Liver (tissue), 9 donors: ENCODE data around the gene C6orf132. TPM values are rescaled to one million over a fixed set of nuclear protein-coding genes. Genes with fewer than 3 reads are reported as not detected.

Source experiments
- DNase-seq: peaks from one replicate; pipeline ENCODE4 v3.0.0-alpha.2; 2017; ENCODE audit warnings: low spot score
- H3K27ac ChIP-seq, 2 donors: one replicate each; pipeline ENCODE4 v1.7.0; 2013; ENCODE audit warnings: inconsistent platforms in 2 of 2, low read length in 2 of 2, control low read depth in 1 of 2, low read depth in 1 of 2, mild to moderate bottlenecking in 1 of 2
- H3K27me3 ChIP-seq, 4 donors: one replicate each; pipeline versions ENCODE4 v1.6.1 to v1.7.0; 2013; ENCODE audit warnings: low read length in 3 of 4, inconsistent platforms in 1 of 4, mild to moderate bottlenecking in 1 of 4, moderate library complexity in 1 of 4; ENCODE audit not compliant: control insufficient read depth in 4 of 4, insufficient read depth in 4 of 4
- H3K36me3 ChIP-seq, 4 donors: one replicate each; pipeline versions ENCODE4 v1.6.1 to v1.7.0; 2013; ENCODE audit warnings: low read length in 3 of 4, mild to moderate bottlenecking in 3 of 4, low read depth in 1 of 4, moderate library complexity in 1 of 4; ENCODE audit not compliant: control insufficient read depth in 4 of 4, insufficient read depth in 3 of 4
- H3K4me1 ChIP-seq, 4 donors: one replicate each; pipeline versions ENCODE4 v1.6.1 to v1.7.0; 2013; ENCODE audit warnings: low read length in 3 of 4, mild to moderate bottlenecking in 3 of 4, moderate library complexity in 1 of 4; ENCODE audit not compliant: control insufficient read depth in 4 of 4, insufficient read depth in 4 of 4
- H3K4me3 ChIP-seq, 3 donors: one replicate each; pipeline versions ENCODE4 v1.6.1 to v1.7.0; 2013; ENCODE audit warnings: low read length in 3 of 3, control low read depth in 1 of 3, low read depth in 1 of 3, mild to moderate bottlenecking in 1 of 3
- H3K9ac ChIP-seq, 2 donors: one replicate each; pipeline ENCODE4 v1.7.0; 2013; ENCODE audit warnings: low read length in 2 of 2, mild to moderate bottlenecking in 2 of 2, moderate library complexity in 2 of 2, control low read depth in 1 of 2, low read depth in 1 of 2
- H3K9me3 ChIP-seq, 4 donors: one replicate each; pipeline versions ENCODE4 v1.6.1 to v1.7.0; 2013; ENCODE audit warnings: low read length in 3 of 4; ENCODE audit not compliant: control insufficient read depth in 4 of 4
- ATF3 ChIP-seq: IDR thresholded peaks from 2 replicates; pipeline ENCODE4 v1.6.1; 2016; ENCODE audit warnings: antibody characterized with exemption
- CTCF ChIP-seq: fragments of 150-350 bp; IDR thresholded peaks from 2 replicates; pipeline ENCODE4 v1.5.1; 2017; ENCODE audit warnings: improper control_type of control experiment, low read depth, low read length; ENCODE audit not compliant: missing input control
- EGR1 ChIP-seq, 2 donors: IDR thresholded peaks; 2 replicates each; pipeline ENCODE4 v1.6.1; 2016 to 2018; ENCODE audit warnings: antibody characterized with exemption in 2 of 2, low read depth in 2 of 2
- FOXA1 ChIP-seq: IDR thresholded peaks from 2 replicates; pipeline ENCODE4 v1.6.1; 2016; ENCODE audit warnings: antibody characterized with exemption
- FOXA2 ChIP-seq: IDR thresholded peaks from 2 replicates; pipeline ENCODE4 v1.6.1; 2016; ENCODE audit warnings: antibody characterized with exemption
- GABPA ChIP-seq, 2 donors: IDR thresholded peaks in 1 of 2; conservative IDR thresholded peaks in 1 of 2; 2 replicates each; pipeline ENCODE4 v1.6.1; 2016; ENCODE audit warnings: antibody characterized with exemption in 2 of 2, mild to moderate bottlenecking in 1 of 2, moderate library complexity in 1 of 2
- HNF4A ChIP-seq, 2 donors: conservative IDR thresholded peaks; 2 replicates each; pipeline ENCODE4 v1.6.1; 2016; ENCODE audit warnings: antibody characterized with exemption in 2 of 2, mild to moderate bottlenecking in 2 of 2
- HNF4G ChIP-seq: IDR thresholded peaks from 2 replicates; pipeline ENCODE4 v1.6.1; 2016; ENCODE audit warnings: antibody characterized with exemption
- JUND ChIP-seq, 2 donors: IDR thresholded peaks; 2 replicates each; pipeline ENCODE4 v1.6.1; 2016; ENCODE audit warnings: antibody characterized with exemption in 2 of 2
- MAX ChIP-seq: IDR thresholded peaks from 2 replicates; pipeline ENCODE4 v1.6.1; 2016; ENCODE audit warnings: antibody characterized with exemption
- NR2F2 ChIP-seq: IDR thresholded peaks from 2 replicates; pipeline ENCODE4 v1.6.1; 2016; ENCODE audit warnings: antibody characterized with exemption
- RAD21 ChIP-seq, 2 donors: IDR thresholded peaks; 2 replicates each; pipeline ENCODE4 v1.6.1; 2016; ENCODE audit warnings: antibody characterized with exemption in 2 of 2, mild to moderate bottlenecking in 2 of 2
- REST ChIP-seq: IDR thresholded peaks from 2 replicates; pipeline ENCODE4 v1.6.1; 2016; ENCODE audit warnings: antibody characterized with exemption, mild to moderate bottlenecking
- RXRA ChIP-seq, 2 donors: IDR thresholded peaks; 2 replicates each; pipeline ENCODE4 v1.6.1; 2017 to 2018; ENCODE audit warnings: antibody characterized with exemption in 2 of 2, mild to moderate bottlenecking in 1 of 2
- SP1 ChIP-seq: IDR thresholded peaks from 2 replicates; pipeline ENCODE4 v1.6.1; 2018; ENCODE audit warnings: antibody characterized with exemption, mild to moderate bottlenecking
- TAF1 ChIP-seq: conservative IDR thresholded peaks from 2 replicates; pipeline ENCODE4 v1.6.1; 2016; ENCODE audit warnings: antibody characterized with exemption, mild to moderate bottlenecking
- YY1 ChIP-seq: IDR thresholded peaks from 2 replicates; pipeline ENCODE4 v1.6.1; 2016; ENCODE audit warnings: antibody characterized with exemption, mild to moderate bottlenecking
- ZBTB33 ChIP-seq: IDR thresholded peaks from 2 replicates; pipeline ENCODE4 v1.6.1; 2016; ENCODE audit warnings: antibody characterized with exemption
- WGBS: extraction: QIAGEN DNeasy Blood & Tissue Kit; methylation state at CpG from one replicate; pipeline ENCODE4 v1.1.7; 2013; 5-methylcytosine and 5-hydroxymethylcytosine counted together
- polyA plus RNA-seq, 2 donors: library from polyadenylated mRNA; stranded (reverse) in 1 of 2; unstranded in 1 of 2; fragments of 200-250 nt in 1 of 2; fragments of >200 nt in 1 of 2; fragmentation: Nextera tagmentation in 1 of 2; extraction: Ambion mirVana in 1 of 2; gene quantifications; one replicate each; pipeline versions ENCODE4 v1.2.1 to v1.2.3, GENCODE V29; 2013 to 2015
- total RNA-seq, 2 donors: library from RNA; depleted of rRNA; stranded (reverse); fragments of >200 nt; gene quantifications; one replicate each; pipeline ENCODE4 v1.2.3, GENCODE V29; 2014
- donor health status: healthy.
- donor health status: healthy.
- donor health status: healthy.
- donor health status: healthy.
- donor health status: healthy.

C6orf132 gene
- total and polyA plus RNA-seq, 4 donors: 0.07 to 0.25 (median 0.24) TPM; not detected in 1

GRCh38 chr6:42129360-42129676 lies 13.1 kb downstream of the C6orf132 start:
- TF ChIP-seq TAF1: no peak
- no peak for TF ChIP-seq GABPA (IDR thresholded peaks at IDR 0.05 in 1 of 2, conservative IDR thresholded peaks at IDR 0.05 in 1 of 2)
- no peak for TF ChIP-seq HNF4G
- no peak for TF ChIP-seq FOXA1
- no peak for TF ChIP-seq SP1
- TF ChIP-seq MAX: no peak
- TF ChIP-seq EGR1 (IDR thresholded peaks at IDR 0.05; ENCODE audit: low read depth in 2 of 2): no peak
- no peak for TF ChIP-seq RXRA (IDR thresholded peaks at IDR 0.05)
- TF ChIP-seq RAD21 (IDR thresholded peaks at IDR 0.05): no peak
- TF ChIP-seq NR2F2: no peak
- no peak for TF ChIP-seq ATF3
- TF ChIP-seq CTCF: no peak
- no peak for TF ChIP-seq FOXA2
- TF ChIP-seq YY1: no peak
- no peak for TF ChIP-seq HNF4A (conservative IDR thresholded peaks at IDR 0.05)
- no peak for TF ChIP-seq ZBTB33
- TF ChIP-seq JUND (IDR thresholded peaks at IDR 0.05): no peak
- no peak for TF ChIP-seq REST
- Histone ChIP-seq H3K27ac (no peak overlapping the region), H3K9ac (no peak overlapping the region), H3K9me3 (no peaks in the 10 kb centered on the region), H3K4me1 (no peaks in the 10 kb centered on the region), H3K27me3 (no peaks in the 10 kb centered on the region), H3K36me3 (no peaks in the 10 kb centered on the region), H3K4me3 (no peak overlapping the region)
- WGBS: 96% methylated on average over 2 of the region's 2 CpGs
- DNase-seq: no peak
